Measurements from ENCODE around the gene MTMR1. TPM values are rescaled to one million over a fixed set of nuclear protein-coding genes. Genes with fewer than 3 reads are reported as not detected.

MTMR1 gene
- total and polyA plus RNA-seq, 2 donors (not counting 1 experiment from before 2014, with no cell fraction given), result 30.8 to 67.5 TPM

DNA sequence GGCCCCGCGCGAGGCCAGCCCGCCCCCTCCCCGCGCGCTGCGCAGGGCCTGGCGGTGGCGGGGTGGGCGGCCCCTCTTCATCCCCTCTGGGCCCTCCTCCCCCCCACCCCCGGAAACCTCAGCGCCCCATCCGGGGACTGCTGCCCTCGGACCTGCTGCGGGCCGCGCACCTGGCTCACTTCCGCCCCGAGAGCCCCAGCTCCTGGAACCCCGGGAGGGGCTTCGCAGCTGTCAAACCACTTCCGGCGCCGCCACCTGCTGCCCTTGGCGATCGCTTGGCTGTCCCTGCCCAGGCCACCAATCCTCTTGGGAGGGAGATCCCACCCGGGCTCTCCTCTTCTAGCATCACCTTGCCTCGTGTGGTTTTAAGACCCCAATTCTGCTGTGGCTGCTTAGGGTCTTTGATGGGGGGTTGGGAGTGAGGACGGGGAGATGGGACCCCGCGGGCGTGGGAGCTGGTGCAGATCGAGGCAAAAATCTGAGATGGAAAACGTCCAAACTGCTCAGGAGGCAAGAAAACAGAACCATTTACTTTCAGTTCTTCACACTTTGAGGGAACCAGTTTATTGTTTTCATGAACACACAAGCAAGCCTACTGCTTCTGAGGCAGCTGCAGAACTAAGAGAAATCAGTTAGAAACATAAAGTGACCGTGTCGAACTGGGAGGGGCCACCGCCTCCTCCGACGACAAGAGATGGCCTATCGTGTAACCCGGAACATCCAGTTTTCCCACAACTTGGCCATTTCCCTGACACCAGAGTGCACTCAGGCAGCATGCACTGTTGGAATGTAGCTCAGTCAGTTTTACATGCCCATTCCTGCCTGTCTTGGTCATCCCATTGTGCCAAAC lies 754 bp downstream of the MTMR1 start:
- Histone ChIP-seq H3K9me3 (ENCODE audit: control extremely low read depth in 1 of 3, control insufficient read depth in 2 of 3, insufficient read depth in 1 of 3, low read length in 2 of 3) (no peaks in the 10 kb centered on the region), H3K9ac (ENCODE audit: low read length) (peak overlapping the region; percentile 66), H2AFZ (ENCODE audit: insufficient read depth, low read depth, low read length, poor library complexity, severe bottlenecking) (no peak overlapping the region), H3K79me2 (ENCODE audit: control insufficient read depth, insufficient read depth, low read length) (peaks cover 40% of the 10 kb centered on the region), H4K20me1 (ENCODE audit: control insufficient read depth, insufficient read depth, low read length, poor library complexity, severe bottlenecking) (no peaks in the 10 kb centered on the region), H3K27ac (ENCODE audit: low read length in 2 of 2) (peak overlapping the region; percentile 87 to 89), H3K4me2 (replicated peaks; ENCODE audit: low read depth, low read length, poor library complexity, severe bottlenecking) (peak overlapping the region; percentile 83), H3K36me3 (replicated peaks in 1 of 2; ENCODE audit: control extremely low read depth in 1 of 2, control insufficient read depth in 1 of 2, extremely low read depth in 1 of 2, insufficient read depth in 2 of 2, low read length in 1 of 2) (peaks cover 0 to 6% of the 10 kb centered on the region in 2 experiments), H3K27me3 (replicated peaks in 1 of 4; ENCODE audit: control extremely low read depth in 1 of 4, control insufficient read depth in 3 of 4, insufficient read depth in 4 of 4, low read length in 3 of 4) (no peaks in the 10 kb centered on the region), H3K4me3 (ENCODE audit: control extremely low read depth in 1 of 5, extremely low read depth in 1 of 5, insufficient read depth in 1 of 5, low read depth in 2 of 5, low read length in 4 of 5) (peak overlapping the region; percentile 28 to 69 (median 58)), H3K4me1 (ENCODE audit: control insufficient read depth in 2 of 2, insufficient read depth in 2 of 2, low read length in 2 of 2) (peaks cover 53 to 67% of the 10 kb centered on the region in 2 donors)
- WGBS (ENCODE audit: insufficient coverage), result 0% methylated on average over 23 of the region's 42 CpGs
- POLR2A ChIA-PET, result interaction anchor here (0.6 to 2.8 kb wide), 7 partner anchors 17 to 1189 kb away, joined by 3 to 13 read pairs (median 4); partner anchors contain the start of gene IDS
- peak overlapping the region; percentile 98 for H3K4me3 Mint-ChIP-seq
- H3K9me3 Mint-ChIP-seq (ENCODE audit: insufficient read depth), result no peaks in the 10 kb centered on the region
- ATAC-seq (ENCODE audit: low read depth) (peak; percentile 65), DNase-seq (peak; percentile 87)
- peak overlapping the region; percentile 100 for H3K27ac Mint-ChIP-seq
- CTCF ChIA-PET, result interaction anchor here (1.1 to 5.6 kb wide), 6 partner anchors 8 to 42 kb away, joined by 3 to 29 read pairs (median 8); no protein-coding TSS in a partner anchor
- H3K4me1 Mint-ChIP-seq, result peaks cover 62% of the 10 kb centered on the region
- H3K27me3 Mint-ChIP-seq, result no peaks in the 10 kb centered on the region
- no peak for TF ChIP-seq EZH2 (IDR thresholded peaks at IDR 0.05; ENCODE audit: borderline replicate concordance, insufficient read depth, low read depth, low read length, poor library complexity, severe bottlenecking)
- TF ChIP-seq, protein P1, sequence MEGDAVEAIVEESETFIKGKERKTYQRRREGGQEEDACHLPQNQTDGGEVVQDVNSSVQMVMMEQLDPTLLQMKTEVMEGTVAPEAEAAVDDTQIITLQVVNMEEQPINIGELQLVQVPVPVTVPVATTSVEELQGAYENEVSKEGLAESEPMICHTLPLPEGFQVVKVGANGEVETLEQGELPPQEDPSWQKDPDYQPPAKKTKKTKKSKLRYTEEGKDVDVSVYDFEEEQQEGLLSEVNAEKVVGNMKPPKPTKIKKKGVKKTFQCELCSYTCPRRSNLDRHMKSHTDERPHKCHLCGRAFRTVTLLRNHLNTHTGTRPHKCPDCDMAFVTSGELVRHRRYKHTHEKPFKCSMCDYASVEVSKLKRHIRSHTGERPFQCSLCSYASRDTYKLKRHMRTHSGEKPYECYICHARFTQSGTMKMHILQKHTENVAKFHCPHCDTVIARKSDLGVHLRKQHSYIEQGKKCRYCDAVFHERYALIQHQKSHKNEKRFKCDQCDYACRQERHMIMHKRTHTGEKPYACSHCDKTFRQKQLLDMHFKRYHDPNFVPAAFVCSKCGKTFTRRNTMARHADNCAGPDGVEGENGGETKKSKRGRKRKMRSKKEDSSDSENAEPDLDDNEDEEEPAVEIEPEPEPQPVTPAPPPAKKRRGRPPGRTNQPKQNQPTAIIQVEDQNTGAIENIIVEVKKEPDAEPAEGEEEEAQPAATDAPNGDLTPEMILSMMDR (IDR thresholded peaks at IDR 0.05), result no peak
- intact Hi-C loops (cut with micrococcal nuclease), result loop anchor here (1.0 to 5.0 kb wide), 2 partner anchors 126 to 203 kb away; partner anchors contain the start of genes CD99L2 and MTM1
